GM18870 (cell line): ENCODE results near the gene CPEB4.

Experiments
- ATAC-seq: cut with Tn5 transposase; IDR thresholded peaks from one replicate; pipeline ENCODE4 v1.9.1; 2021; ENCODE audit warnings: moderate library complexity; ENCODE audit not compliant: unreplicated experiment

Gene CPEB4

GRCh38 chr5:173971681-173972345 is 83.7 kb downstream of the CPEB4 start:
- ATAC-seq = no peak

DNA sequence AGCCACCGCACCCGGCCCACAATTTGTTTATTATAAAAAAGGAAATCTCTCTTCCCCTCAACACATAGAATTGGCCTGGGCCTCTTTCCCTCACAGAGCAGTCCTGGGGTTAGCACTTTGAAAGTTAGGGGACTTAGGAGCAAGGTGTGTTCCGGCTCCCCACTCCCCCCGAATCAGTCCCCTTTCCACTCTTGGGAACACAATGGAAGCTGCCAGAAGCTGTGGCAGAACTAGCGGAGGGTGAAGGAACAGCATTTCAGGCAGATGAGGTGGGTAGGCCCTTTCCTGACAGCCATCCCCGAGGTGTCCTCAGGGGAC is 84.4 kb downstream of the CPEB4 start:
- ATAC-seq = no peak

GRCh38 chr5:173972925-173973615 is 84.9 kb downstream of the CPEB4 start:
- no peak for ATAC-seq

DNA sequence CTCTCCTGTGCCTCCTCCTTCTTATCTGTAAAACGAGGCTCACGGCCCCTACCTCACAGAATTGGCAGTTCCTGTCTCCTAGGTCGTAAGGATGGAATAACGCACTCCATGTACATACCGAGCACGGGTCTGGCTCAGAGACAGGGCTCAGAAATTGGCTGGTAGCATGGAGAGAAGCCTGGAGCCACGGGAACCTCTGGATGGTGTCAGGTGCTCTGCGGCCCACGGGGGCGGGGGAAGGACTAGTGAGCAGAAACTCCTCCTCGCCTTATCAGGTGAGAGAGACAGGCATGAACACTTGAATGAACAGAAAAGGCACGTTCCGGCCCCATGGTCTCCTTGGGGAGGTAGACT is 85.4 kb downstream of the CPEB4 start:
- ATAC-seq = no peak

DNA sequence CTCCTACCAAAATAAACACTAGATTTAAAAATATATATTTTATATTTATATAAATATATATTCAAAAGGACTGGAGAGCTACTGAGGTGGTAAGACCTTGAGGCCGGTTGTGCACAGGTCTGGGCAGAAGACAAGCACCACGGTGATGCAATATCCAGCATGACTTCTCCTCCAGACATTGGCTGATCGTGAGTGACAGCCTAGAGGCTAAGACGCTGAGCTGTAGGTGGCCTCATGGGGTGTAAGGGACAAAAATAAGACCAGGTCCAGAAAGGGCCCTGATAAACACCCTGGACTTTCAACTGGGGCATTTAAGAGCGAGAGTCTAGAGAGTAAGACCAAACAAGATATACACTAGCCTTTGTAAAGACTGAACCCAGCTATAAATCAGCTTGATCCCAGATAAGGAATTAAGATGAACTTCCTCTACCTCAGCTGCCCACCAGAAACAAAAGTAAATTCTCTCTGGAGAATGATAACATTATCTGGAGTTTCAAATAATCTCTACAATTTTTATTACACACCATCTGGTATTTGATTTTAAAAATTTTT is 86.6 kb downstream of the CPEB4 start:
- ATAC-seq = no peak

DNA sequence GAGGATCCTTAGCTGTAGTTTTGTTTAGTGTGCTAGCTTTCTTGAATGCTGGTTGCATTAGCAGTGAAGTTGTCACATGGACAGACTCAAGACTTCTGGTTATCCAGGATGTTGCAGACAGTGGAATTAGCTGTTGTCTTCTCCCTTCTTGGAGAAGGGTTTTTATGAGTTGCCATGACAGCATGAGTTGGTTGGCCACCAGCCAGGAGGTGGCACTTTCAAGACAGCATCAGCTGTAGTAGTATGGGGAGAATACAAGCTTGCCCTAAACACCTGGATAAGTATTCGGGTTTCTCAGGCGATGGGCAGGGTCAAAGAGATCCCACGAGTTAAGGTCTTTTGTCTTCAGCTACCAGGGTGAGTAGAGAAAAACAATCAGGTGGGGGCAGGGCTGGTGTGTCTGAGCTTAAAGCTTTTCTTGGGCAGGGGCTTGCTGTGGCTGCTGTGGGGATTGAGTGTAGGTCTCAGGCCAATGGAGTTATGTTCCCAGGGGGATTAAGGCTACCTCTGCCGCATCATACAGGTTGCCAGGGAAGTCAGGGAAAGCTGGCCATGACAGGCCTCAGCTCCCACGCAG is 93.1 kb downstream of the CPEB4 start:
- no peak for ATAC-seq

GRCh38 chr5:173984218-173984617 is 96.1 kb downstream of the CPEB4 start:
- ATAC-seq = no peak

DNA sequence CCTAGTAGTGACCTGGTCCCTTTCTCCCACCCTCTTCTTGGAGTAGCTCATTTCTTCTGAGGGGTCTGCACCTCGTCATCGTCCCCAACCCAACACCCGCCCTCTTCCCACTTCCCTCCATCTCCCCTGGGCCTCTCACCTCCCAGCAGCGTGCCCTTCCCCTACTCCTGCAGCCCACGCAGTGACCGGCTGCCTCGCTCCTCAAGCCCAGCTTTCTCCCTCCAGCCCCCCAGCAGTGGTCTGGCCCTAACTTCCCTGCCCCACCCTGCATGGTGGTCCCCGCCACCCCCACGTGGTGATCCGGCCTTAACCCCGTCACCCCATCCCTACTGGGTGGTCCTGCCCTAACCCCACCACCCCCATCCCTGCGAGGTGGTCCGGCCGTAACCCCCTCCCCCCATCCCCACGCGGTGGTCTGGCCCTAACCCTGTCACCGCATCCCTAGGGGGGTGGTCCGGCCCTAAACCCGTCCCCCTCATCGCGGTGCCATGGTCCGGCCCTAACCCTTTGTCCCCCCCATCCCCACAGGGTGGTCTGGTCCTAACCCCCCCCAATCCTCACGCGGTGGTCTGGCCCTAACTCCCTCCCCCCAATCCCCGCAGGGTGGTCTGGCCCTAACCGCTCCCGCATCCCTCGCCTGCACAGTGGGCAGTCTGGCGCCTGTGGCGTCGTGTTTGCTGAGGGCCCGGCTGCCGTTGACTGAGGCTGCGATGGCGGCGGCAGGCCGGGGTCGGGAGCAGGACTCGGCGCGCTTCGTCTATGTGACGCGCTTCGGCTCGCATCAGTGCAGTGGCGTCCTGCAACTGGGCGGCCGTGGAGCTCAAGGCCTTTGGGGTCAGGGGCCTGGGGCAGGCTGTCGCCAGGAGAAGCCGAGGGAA is 100.6 kb downstream of the CPEB4 start, which contains the start of gene C5orf47:
TSS of gene C5orf47 (plus strand) at position 617 of the 878 bp plus-strand sequence. CDS start at position 711, 94 bp downstream.
- ATAC-seq = no peak

- ATAC-seq = no peak
Measured at GRCh38 chr5:173989432-173990082, 101.4 kb downstream of the CPEB4 start.

GRCh38 chr5:173997331-173997730 is 109.2 kb downstream of the CPEB4 start:
- ATAC-seq = no peak

DNA sequence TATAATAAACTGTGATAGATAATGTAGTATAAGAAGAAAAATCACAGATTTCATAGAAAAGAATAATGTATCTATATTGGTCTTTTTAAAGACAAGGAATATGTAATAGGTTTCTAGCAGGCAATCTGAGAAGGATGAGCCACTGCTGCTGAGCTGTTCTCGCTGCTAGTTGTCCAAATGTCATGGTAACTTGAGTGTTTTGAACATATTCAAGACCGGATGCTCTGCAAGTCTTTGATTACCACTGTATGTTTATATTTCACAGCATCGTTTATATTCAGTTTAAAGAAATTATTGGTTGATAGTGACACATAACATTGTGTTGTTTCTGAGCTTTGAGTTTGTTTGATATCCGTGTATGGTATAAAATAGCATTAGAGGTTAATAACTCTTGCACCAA is 110.4 kb downstream of the CPEB4 start:
- ATAC-seq = no peak

GRCh38 chr5:174000076-174000475 is 111.9 kb downstream of the CPEB4 start:
- ATAC-seq = no peak

GRCh38 chr5:174003795-174004194 is 115.6 kb downstream of the CPEB4 start:
- no peak for ATAC-seq

DNA sequence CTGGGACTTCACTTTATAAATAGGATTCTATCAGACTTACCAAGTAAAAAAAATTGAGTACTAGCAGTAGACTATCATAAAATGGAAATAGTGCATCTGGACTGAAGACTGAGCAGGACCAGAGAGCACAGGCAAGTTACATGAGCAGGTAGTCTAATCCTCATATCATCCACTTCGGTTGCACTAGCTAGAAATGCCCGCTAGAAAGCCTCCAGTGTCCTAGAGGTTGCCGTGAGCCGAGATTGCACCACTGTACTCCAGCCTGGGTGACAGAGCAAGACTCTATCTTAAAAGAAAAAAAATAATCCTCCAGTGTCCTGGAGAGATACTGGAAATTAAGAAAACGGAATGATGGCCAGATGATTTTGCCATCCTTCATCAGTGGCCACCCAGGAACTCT is 120.8 kb downstream of the CPEB4 start:
- no peak for ATAC-seq

DNA sequence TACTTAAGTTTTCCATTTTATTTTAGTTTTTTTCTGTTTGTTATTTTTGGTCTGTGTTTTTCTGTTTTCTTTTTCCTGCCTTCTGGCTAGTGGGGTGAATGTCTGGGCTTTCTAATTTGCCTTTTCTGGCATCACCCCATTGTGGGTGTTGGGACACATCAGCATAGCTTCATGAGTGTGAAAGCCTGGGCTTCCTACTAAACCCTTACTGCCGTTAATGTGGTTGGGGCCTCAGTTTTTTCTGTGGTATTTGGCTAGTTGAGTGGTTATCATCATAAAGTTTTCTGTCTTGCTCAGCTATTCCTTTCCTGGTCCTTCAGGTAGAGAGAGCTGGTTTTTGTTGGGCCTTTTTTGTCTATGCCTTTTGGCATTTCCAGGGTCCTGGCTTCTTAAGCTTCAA is 122.2 kb downstream of the CPEB4 start:
- no peak for ATAC-seq

GRCh38 chr5:174011441-174011840 is 123.3 kb downstream of the CPEB4 start:
- no peak for ATAC-seq
